OCI-LY7 (cell line): ENCODE data around the gene XCL1.
"Not testable (repeated sequence)": the region's sequence is repeated elsewhere in the genome, so short reads cannot be mapped to it uniquely, and the experiment has no call there.

ENCODE experiments used
- CTCF ChIP-seq: fragments of 200-600 bp; sonication (generic); conservative IDR thresholded peaks from 2 replicates; pipeline ENCODE4 v1.5.1; 2014; ENCODE audit warnings: mild to moderate bottlenecking, antibody characterized with exemption, low read length, moderate library complexity, mixed read lengths
- EZH2phosphoT487 ChIP-seq: fragments of 200-600 bp; sonication (generic); IDR thresholded peaks from 2 replicates; pipeline ENCODE4 v1.6.1; 2018; ENCODE audit warnings: low read depth, borderline replicate concordance, mild to moderate bottlenecking, mixed run types, antibody characterized with exemption, low read length, moderate library complexity, mixed read lengths

GRCh38 chr1:168578531-168579185, 2.3 kb downstream of the XCL1 start:
- not testable (repeated sequence) for TF ChIP-seq CTCF, EZH2phosphoT487
